Measurements from ENCODE around the gene NCOR1.

The NCOR1 gene

DNA sequence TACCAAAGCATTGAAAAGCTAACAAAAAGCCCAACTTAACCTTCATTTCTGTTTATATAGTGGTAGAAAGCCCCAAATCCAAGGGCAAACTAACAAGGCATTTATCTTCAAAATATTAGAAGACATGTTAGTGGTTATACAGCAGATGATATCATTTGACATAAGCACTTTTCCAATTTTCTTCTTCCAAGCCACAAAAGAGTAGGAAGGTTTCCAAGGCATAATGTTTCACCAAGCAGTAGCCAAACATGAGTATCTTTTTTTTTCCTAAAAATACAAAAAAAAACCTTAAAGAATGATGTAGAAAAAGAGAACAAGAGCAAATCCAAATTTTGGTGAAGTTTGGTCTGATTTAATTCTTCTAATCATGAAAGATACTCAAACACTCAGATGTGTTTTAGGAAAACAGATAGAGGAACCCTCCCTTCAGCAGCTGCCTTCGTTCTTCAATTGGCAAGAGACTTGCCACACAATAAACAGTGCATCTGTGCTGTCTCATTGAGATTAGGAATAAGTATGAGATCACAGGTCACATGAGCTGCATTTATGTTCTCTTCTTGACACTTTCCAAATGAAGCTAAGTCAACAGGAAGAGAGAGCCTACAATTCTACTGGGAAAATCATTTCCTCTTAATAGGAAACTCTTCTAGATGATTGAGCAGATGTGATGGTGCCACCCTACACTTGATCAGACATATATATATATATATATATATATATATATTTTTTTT, 109.0 kb downstream of the NCOR1 start:
- no peaks in the 10 kb centered on the region for H3K4me1 ChIP-seq (ENCODE audit: control insufficient read depth in 2 of 2, insufficient read depth in 2 of 2, low read length in 2 of 2)
- peaks cover 22 to 43% of the 10 kb centered on the region in 2 donors for H3K36me3 ChIP-seq (ENCODE audit: control insufficient read depth in 2 of 2, insufficient read depth in 2 of 2, low read length in 2 of 2)
- H3K4me3 ChIP-seq (ENCODE audit: low read length in 2 of 2), result no peak overlapping the region
- H3K27ac ChIP-seq (ENCODE audit: low read depth in 2 of 2, low read length in 2 of 2), result peak overlapping the region in 1 of 2 donors; percentile 5
- no peak overlapping the region for H3K9ac ChIP-seq (ENCODE audit: low read depth in 1 of 2, low read length in 2 of 2)
- no peaks in the 10 kb centered on the region for H3K27me3 ChIP-seq (ENCODE audit: control insufficient read depth in 2 of 2, insufficient read depth in 2 of 2, low read length in 2 of 2)
- no peaks in the 10 kb centered on the region for H3K9me3 ChIP-seq (ENCODE audit: control insufficient read depth in 2 of 2, low read length in 2 of 2)

GRCh38 chr17:16104189-16104588, 111.1 kb downstream of the NCOR1 start:
- no peaks in the 10 kb centered on the region for H3K4me1 ChIP-seq (ENCODE audit: control insufficient read depth in 2 of 2, insufficient read depth in 2 of 2, low read length in 2 of 2)
- H3K27me3 ChIP-seq (ENCODE audit: control insufficient read depth in 2 of 2, insufficient read depth in 2 of 2, low read length in 2 of 2), result no peaks in the 10 kb centered on the region
- no peaks in the 10 kb centered on the region for H3K9me3 ChIP-seq (ENCODE audit: control insufficient read depth in 2 of 2, low read length in 2 of 2)
- peaks cover 37 to 50% of the 10 kb centered on the region in 2 donors for H3K36me3 ChIP-seq (ENCODE audit: control insufficient read depth in 2 of 2, insufficient read depth in 2 of 2, low read length in 2 of 2)
- H3K4me3 ChIP-seq (ENCODE audit: low read length in 2 of 2), result no peak overlapping the region
- no peak overlapping the region for H3K9ac ChIP-seq (ENCODE audit: low read depth in 1 of 2, low read length in 2 of 2)
- H3K27ac ChIP-seq (ENCODE audit: low read depth in 2 of 2, low read length in 2 of 2), result no peak overlapping the region

DNA sequence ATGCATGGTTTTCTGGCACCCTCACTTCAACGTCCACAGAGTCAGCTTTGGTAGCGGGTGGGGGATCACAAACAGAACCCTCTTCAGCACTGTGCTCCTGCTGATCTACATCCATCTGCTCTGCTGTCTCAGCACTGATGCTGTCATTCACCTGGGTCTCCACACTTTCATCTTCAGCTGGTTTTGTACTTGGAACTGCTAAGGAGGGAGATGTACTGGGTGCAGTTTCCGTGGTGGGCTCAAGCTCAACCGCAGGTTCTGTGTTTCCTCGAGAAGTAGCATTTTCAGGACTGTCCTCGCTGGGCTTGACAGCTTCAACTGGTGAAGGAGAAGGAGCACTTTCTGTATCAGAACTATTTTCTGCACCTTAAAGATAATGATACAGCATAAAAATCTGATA, 113.9 kb downstream of the NCOR1 start:
- no peak overlapping the region for H3K4me3 ChIP-seq (ENCODE audit: low read length in 2 of 2)
- no peak overlapping the region for H3K9ac ChIP-seq (ENCODE audit: low read depth in 1 of 2, low read length in 2 of 2)
- H3K36me3 ChIP-seq (ENCODE audit: control insufficient read depth in 2 of 2, insufficient read depth in 2 of 2, low read length in 2 of 2), result peaks cover 51 to 60% of the 10 kb centered on the region in 2 donors
- no peaks in the 10 kb centered on the region for H3K4me1 ChIP-seq (ENCODE audit: control insufficient read depth in 2 of 2, insufficient read depth in 2 of 2, low read length in 2 of 2)
- no peaks in the 10 kb centered on the region for H3K9me3 ChIP-seq (ENCODE audit: control insufficient read depth in 2 of 2, low read length in 2 of 2)
- no peak overlapping the region for H3K27ac ChIP-seq (ENCODE audit: low read depth in 2 of 2, low read length in 2 of 2)
- H3K27me3 ChIP-seq (ENCODE audit: control insufficient read depth in 2 of 2, insufficient read depth in 2 of 2, low read length in 2 of 2), result no peaks in the 10 kb centered on the region

- no peaks in the 10 kb centered on the region for H3K9me3 ChIP-seq (ENCODE audit: control insufficient read depth in 2 of 2, low read length in 2 of 2)
- H3K9ac ChIP-seq (ENCODE audit: low read depth in 1 of 2, low read length in 2 of 2), result no peak overlapping the region
- no peak overlapping the region for H3K27ac ChIP-seq (ENCODE audit: low read depth in 2 of 2, low read length in 2 of 2)
- no peaks in the 10 kb centered on the region for H3K4me1 ChIP-seq (ENCODE audit: control insufficient read depth in 2 of 2, insufficient read depth in 2 of 2, low read length in 2 of 2)
- H3K4me3 ChIP-seq (ENCODE audit: low read length in 2 of 2), result no peak overlapping the region
- H3K36me3 ChIP-seq (ENCODE audit: control insufficient read depth in 2 of 2, insufficient read depth in 2 of 2, low read length in 2 of 2), result peaks cover 53 to 55% of the 10 kb centered on the region in 2 donors
- H3K27me3 ChIP-seq (ENCODE audit: control insufficient read depth in 2 of 2, insufficient read depth in 2 of 2, low read length in 2 of 2), result no peaks in the 10 kb centered on the region
These were observed 114.5 kb downstream of the NCOR1 start for GRCh38 chr17:16100737-16101400.

DNA sequence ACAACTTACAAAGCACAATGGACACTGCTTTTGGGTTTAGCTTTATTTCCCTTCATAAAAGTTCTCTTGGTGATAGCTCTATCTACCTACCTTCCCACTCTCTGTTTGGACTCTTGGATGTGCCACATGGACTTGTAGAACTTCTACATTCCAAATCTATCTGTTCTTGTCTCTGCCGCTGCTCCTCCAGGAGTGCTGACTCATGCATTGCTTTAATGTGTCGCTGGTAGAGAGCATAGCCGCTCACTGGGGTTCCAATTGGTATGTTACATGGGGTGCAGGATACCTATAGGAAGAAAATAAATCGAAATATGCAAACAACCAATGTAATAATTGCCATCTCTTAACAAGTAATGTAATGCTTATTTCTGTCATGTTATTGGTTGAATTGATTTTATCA, 123.6 kb downstream of the NCOR1 start:
- peaks cover 23 to 28% of the 10 kb centered on the region in 2 donors for H3K36me3 ChIP-seq (ENCODE audit: control insufficient read depth in 2 of 2, insufficient read depth in 2 of 2, low read length in 2 of 2)
- H3K4me1 ChIP-seq (ENCODE audit: control insufficient read depth in 2 of 2, insufficient read depth in 2 of 2, low read length in 2 of 2), result no peaks in the 10 kb centered on the region

GRCh38 chr17:16086957-16087356, 128.4 kb downstream of the NCOR1 start:
- H3K27me3 ChIP-seq (ENCODE audit: control insufficient read depth in 2 of 2, insufficient read depth in 2 of 2, low read length in 2 of 2), result no peaks in the 10 kb centered on the region
- peaks cover 34 to 38% of the 10 kb centered on the region in 2 donors for H3K36me3 ChIP-seq (ENCODE audit: control insufficient read depth in 2 of 2, insufficient read depth in 2 of 2, low read length in 2 of 2)
- H3K4me3 ChIP-seq (ENCODE audit: low read length in 2 of 2), result no peak overlapping the region
- H3K4me1 ChIP-seq (ENCODE audit: control insufficient read depth in 2 of 2, insufficient read depth in 2 of 2, low read length in 2 of 2), result no peaks in the 10 kb centered on the region
- H3K9ac ChIP-seq (ENCODE audit: low read depth in 1 of 2, low read length in 2 of 2), result no peak overlapping the region
- H3K27ac ChIP-seq (ENCODE audit: low read depth in 2 of 2, low read length in 2 of 2), result no peak overlapping the region
- no peaks in the 10 kb centered on the region for H3K9me3 ChIP-seq (ENCODE audit: control insufficient read depth in 2 of 2, low read length in 2 of 2)

More for the DNA sequence above, 123.6 kb downstream of the NCOR1 start:
- Histone ChIP-seq H3K9me3 (ENCODE audit: control insufficient read depth in 2 of 2, low read length in 2 of 2) (no peaks in the 10 kb centered on the region), H3K4me3 (ENCODE audit: low read length in 2 of 2) (no peak overlapping the region), H3K27me3 (ENCODE audit: control insufficient read depth in 2 of 2, insufficient read depth in 2 of 2, low read length in 2 of 2) (no peaks in the 10 kb centered on the region), H3K9ac (ENCODE audit: low read depth in 1 of 2, low read length in 2 of 2) (no peak overlapping the region), H3K27ac (ENCODE audit: low read depth in 2 of 2, low read length in 2 of 2) (no peak overlapping the region)

- no peak overlapping the region for H3K9ac ChIP-seq (ENCODE audit: low read depth in 1 of 2, low read length in 2 of 2)
- no peak overlapping the region for H3K4me3 ChIP-seq (ENCODE audit: low read length in 2 of 2)
- no peaks in the 10 kb centered on the region for H3K4me1 ChIP-seq (ENCODE audit: control insufficient read depth in 2 of 2, insufficient read depth in 2 of 2, low read length in 2 of 2)
- H3K27ac ChIP-seq (ENCODE audit: low read depth in 2 of 2, low read length in 2 of 2), result peak overlapping the region in 1 of 2 donors; percentile 14
- no peaks in the 10 kb centered on the region for H3K27me3 ChIP-seq (ENCODE audit: control insufficient read depth in 2 of 2, insufficient read depth in 2 of 2, low read length in 2 of 2)
- H3K36me3 ChIP-seq (ENCODE audit: control insufficient read depth in 2 of 2, insufficient read depth in 2 of 2, low read length in 2 of 2), result peaks cover 31 to 36% of the 10 kb centered on the region in 2 donors
- H3K9me3 ChIP-seq (ENCODE audit: control insufficient read depth in 2 of 2, low read length in 2 of 2), result no peaks in the 10 kb centered on the region
These were observed 130.2 kb downstream of the NCOR1 start for GRCh38 chr17:16085066-16085699.

GRCh38 chr17:16083223-16083622, 132.1 kb downstream of the NCOR1 start:
- Histone ChIP-seq H3K36me3 (ENCODE audit: control insufficient read depth in 2 of 2, insufficient read depth in 2 of 2, low read length in 2 of 2) (peaks cover 46 to 49% of the 10 kb centered on the region in 2 donors), H3K27me3 (ENCODE audit: control insufficient read depth in 2 of 2, insufficient read depth in 2 of 2, low read length in 2 of 2) (no peaks in the 10 kb centered on the region), H3K9me3 (ENCODE audit: control insufficient read depth in 2 of 2, low read length in 2 of 2) (no peaks in the 10 kb centered on the region), H3K27ac (ENCODE audit: low read depth in 2 of 2, low read length in 2 of 2) (no peak overlapping the region), H3K4me3 (ENCODE audit: low read length in 2 of 2) (no peak overlapping the region), H3K9ac (ENCODE audit: low read depth in 1 of 2, low read length in 2 of 2) (no peak overlapping the region), H3K4me1 (ENCODE audit: control insufficient read depth in 2 of 2, insufficient read depth in 2 of 2, low read length in 2 of 2) (no peaks in the 10 kb centered on the region)

GRCh38 chr17:16081507-16082087, 133.7 kb downstream of the NCOR1 start:
- Histone ChIP-seq H3K4me1 (ENCODE audit: control insufficient read depth in 2 of 2, insufficient read depth in 2 of 2, low read length in 2 of 2) (no peaks in the 10 kb centered on the region), H3K9me3 (ENCODE audit: control insufficient read depth in 2 of 2, low read length in 2 of 2) (no peaks in the 10 kb centered on the region), H3K4me3 (ENCODE audit: low read length in 2 of 2) (no peak overlapping the region), H3K9ac (ENCODE audit: low read depth in 1 of 2, low read length in 2 of 2) (no peak overlapping the region), H3K27ac (ENCODE audit: low read depth in 2 of 2, low read length in 2 of 2) (no peak overlapping the region), H3K36me3 (ENCODE audit: control insufficient read depth in 2 of 2, insufficient read depth in 2 of 2, low read length in 2 of 2) (peaks cover 46 to 51% of the 10 kb centered on the region in 2 donors), H3K27me3 (ENCODE audit: control insufficient read depth in 2 of 2, insufficient read depth in 2 of 2, low read length in 2 of 2) (no peaks in the 10 kb centered on the region)

DNA sequence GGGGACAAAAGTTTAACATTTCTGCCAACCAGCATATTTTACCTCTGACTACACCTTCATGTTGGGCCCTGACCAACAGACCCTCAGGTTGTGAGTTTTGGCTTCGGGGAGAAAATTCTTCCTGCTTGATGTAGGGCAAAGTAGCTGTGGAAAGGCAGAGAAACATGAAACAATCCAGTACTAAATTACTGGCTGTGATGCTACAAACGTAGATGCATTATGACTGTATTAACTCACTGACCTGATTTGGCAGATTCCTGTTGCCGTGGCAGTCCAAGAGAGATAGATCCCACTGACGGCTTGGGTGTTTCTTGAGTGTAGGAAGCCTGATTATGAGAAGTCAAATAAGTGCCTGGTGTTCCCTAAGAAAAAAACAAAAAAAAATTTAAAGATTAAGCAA, 135.0 kb downstream of the NCOR1 start:
- Histone ChIP-seq H3K9me3 (ENCODE audit: control insufficient read depth in 2 of 2, low read length in 2 of 2) (no peaks in the 10 kb centered on the region), H3K4me1 (ENCODE audit: control insufficient read depth in 2 of 2, insufficient read depth in 2 of 2, low read length in 2 of 2) (no peaks in the 10 kb centered on the region), H3K36me3 (ENCODE audit: control insufficient read depth in 2 of 2, insufficient read depth in 2 of 2, low read length in 2 of 2) (peaks cover 45 to 49% of the 10 kb centered on the region in 2 donors), H3K27ac (ENCODE audit: low read depth in 2 of 2, low read length in 2 of 2) (no peak overlapping the region), H3K4me3 (ENCODE audit: low read length in 2 of 2) (no peak overlapping the region), H3K27me3 (ENCODE audit: control insufficient read depth in 2 of 2, insufficient read depth in 2 of 2, low read length in 2 of 2) (no peaks in the 10 kb centered on the region), H3K9ac (ENCODE audit: low read depth in 1 of 2, low read length in 2 of 2) (no peak overlapping the region)
